ENCODE data around the gene TTLL5.

DNA sequence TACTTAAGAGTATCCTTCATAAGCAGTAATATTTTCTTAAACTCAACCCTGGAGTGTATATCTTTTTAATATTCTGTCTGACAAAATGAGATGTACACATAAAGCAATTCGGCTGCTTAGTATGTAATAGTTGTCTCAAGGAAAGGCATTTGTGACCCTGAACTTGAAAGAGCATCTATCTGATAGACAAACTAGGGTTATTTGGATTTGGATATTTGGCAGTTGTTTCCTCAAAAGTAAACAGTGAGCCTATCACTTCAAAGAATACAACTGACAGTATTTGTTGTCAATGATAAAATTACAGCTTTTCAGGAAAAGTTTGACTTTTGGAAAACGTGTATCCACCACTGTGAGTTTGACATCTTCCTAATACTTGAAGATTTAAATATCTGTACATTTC is 197.3 kb downstream of the TTLL5 start:
- TF ChIP-seq, protein P1, sequence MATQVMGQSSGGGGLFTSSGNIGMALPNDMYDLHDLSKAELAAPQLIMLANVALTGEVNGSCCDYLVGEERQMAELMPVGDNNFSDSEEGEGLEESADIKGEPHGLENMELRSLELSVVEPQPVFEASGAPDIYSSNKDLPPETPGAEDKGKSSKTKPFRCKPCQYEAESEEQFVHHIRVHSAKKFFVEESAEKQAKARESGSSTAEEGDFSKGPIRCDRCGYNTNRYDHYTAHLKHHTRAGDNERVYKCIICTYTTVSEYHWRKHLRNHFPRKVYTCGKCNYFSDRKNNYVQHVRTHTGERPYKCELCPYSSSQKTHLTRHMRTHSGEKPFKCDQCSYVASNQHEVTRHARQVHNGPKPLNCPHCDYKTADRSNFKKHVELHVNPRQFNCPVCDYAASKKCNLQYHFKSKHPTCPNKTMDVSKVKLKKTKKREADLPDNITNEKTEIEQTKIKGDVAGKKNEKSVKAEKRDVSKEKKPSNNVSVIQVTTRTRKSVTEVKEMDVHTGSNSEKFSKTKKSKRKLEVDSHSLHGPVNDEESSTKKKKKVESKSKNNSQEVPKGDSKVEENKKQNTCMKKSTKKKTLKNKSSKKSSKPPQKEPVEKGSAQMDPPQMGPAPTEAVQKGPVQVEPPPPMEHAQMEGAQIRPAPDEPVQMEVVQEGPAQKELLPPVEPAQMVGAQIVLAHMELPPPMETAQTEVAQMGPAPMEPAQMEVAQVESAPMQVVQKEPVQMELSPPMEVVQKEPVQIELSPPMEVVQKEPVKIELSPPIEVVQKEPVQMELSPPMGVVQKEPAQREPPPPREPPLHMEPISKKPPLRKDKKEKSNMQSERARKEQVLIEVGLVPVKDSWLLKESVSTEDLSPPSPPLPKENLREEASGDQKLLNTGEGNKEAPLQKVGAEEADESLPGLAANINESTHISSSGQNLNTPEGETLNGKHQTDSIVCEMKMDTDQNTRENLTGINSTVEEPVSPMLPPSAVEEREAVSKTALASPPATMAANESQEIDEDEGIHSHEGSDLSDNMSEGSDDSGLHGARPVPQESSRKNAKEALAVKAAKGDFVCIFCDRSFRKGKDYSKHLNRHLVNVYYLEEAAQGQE (IDR thresholded peaks at IDR 0.05; ENCODE audit: low read depth), result no peak
- no peak for TF ChIP-seq TCF12 (IDR thresholded peaks at IDR 0.05; ENCODE audit: low read depth)
- TF ChIP-seq, protein P2, sequence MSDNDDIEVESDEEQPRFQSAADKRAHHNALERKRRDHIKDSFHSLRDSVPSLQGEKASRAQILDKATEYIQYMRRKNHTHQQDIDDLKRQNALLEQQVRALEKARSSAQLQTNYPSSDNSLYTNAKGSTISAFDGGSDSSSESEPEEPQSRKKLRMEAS (IDR thresholded peaks at IDR 0.05), result no peak
- TF ChIP-seq EP300 (IDR thresholded peaks at IDR 0.05; ENCODE audit: borderline replicate concordance), result no peak
